NCI-H2196 (cell line): ENCODE results near the gene KCNK17.
"Not testable (repeated sequence)": the region's sequence is repeated elsewhere in the genome, so short reads cannot be mapped to it uniquely, and the experiment has no call there.

Source experiments
- DNase-seq: peaks from one replicate; lab custom pipeline; 2025; ENCODE audit not compliant: unreplicated experiment; lab: John Stamatoyannopoulos, UW

The KCNK17 gene

DNA sequence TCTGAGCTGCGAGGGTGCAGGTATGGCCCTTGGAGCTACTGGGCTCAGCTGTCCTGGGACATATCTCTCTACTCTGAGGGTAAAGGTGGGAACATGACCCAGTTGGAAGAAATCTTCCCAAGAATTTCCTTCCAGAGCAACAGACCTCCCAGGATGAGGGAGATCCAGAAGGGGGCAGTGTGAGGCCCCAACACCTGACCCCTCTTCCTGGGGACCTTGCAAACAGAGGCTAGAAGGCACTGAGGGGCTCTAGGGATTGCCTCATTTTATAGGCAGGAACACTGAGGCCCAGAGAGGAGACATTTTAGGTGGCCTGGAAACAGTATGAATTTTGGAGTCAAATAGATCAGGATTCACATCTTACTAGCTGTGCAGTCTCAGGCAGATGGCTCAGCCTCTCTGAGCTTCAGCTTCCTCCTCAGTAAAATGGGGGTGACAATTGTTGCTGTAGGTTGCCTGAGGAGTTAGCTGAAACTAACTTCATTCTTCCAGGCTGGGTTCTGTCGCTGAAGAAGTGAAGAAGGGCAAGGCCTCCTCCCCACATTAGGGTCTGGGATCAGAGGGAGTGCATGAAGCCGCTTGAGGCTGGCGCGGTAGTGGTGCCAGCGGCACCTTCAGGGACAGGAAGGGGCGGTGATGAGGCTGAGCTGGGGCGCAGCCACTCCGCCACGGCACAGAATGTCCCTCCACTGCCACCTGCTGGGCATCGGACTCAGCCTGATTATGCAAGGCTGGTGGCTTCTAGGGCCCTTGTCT lies 11.4 kb downstream of the KCNK17 start:
- peak; percentile 89 for DNase-seq

DNA sequence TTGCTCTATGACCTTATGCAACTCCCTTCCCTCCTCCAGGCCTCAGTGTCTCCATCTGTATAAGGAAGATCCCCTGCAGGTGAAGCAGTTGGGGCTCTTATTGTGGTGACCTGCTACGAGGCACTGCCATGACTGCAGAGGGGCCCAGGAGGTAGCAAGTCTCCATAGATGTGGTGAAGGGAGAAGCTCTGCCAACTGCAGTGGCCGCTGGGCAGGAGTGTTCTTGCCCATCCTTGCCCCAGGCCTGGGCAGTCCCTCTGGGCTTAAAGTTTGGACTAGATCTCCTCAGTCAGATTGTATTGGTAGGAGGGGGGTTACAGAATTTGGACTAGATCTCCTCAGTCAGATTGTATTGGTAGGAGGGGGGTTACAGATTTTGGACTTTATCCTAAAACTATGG lies 12.2 kb downstream of the KCNK17 start:
- no peak for DNase-seq

DNA sequence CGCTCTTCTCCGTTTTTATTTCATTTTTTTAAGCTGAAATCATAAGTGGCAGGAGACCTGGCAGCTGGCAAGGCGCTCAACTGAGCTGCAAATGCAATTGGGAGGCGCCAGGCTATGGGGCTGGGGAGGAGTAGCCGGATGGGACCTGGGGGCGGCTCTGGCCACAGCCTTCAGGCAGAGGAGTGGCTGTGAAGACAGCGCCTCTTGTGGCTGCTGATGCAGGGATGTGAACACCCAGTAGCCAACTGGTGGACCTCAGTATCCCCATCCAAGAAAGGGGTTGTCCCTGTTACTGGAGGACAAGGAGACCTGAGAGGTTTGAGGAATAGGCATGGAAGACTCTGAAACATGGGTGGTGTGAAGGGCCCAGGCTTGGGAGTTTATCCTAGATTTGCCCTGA lies 12.6 kb downstream of the KCNK17 start:
- DNase-seq: no peak

DNA sequence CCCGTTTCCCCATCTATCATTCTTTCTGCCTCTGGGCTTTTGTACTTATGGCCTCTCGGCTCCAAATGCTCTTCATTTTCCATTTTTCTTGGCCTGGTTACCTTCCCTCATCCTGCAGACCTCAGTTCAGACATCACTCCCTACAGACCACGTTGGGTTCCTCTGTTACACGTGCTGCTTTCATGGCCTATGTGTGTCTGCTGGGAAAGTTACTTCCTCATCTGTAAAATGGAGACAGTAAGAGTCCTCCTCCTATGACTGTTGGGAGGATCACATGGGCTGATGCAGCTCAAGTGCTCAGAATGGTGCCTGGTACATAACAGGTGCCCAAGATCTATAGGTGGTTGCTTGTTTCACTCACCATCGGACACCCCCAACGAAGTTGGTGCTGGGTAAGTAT lies 13.5 kb downstream of the KCNK17 start:
- no peak for DNase-seq

DNA sequence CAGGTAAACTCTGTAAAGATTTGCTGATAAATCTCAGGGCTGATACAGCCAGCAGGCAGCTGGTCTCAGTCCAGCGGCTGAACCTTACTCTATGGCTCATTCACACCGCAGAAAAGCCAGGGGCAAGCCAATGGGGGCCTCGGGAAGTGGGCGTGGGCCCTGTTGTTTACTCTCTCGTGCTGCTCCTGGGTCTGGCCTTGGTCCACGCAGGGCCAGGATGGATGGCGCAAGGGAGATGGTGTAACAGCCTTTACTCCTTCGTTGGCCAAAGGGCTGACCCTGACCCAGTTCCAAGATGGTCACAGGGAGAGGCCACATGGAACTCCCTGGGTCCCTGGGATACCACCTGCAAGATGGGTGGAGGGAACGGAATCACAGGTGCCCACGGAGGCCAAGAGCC lies 16.2 kb downstream of the KCNK17 start:
- DNase-seq: no peak

- DNase-seq: no peak
Measured at GRCh38 chr6:39296745-39297640, 17.2 kb downstream of the KCNK17 start.

DNA sequence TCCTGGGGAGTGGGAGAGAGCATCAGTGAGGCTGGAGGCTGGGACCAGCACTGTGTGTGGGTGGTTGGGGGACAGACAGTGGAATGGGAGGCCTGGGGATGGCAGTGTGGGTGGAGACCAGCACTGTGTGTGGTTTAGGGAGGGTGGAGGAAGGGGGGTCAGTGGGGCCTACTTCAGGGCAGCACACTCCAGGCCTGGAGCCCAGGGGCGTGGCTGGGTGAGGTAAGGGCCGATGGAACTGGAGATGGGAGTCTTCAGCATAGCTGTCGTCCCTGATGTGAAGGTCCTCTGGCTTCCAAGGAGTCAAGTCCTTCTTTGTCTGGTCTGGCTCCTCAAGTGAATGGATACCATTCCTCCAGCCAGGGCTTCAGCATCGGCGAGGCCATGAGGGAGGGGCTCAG lies 18.6 kb downstream of the KCNK17 start:
- DNase-seq: no peak

- DNase-seq: no peak
Measured at GRCh38 chr6:39294899-39295298, 19.3 kb downstream of the KCNK17 start.

GRCh38 chr6:39294133-39294532 lies 20.1 kb downstream of the KCNK17 start:
- DNase-seq: no peak

DNA sequence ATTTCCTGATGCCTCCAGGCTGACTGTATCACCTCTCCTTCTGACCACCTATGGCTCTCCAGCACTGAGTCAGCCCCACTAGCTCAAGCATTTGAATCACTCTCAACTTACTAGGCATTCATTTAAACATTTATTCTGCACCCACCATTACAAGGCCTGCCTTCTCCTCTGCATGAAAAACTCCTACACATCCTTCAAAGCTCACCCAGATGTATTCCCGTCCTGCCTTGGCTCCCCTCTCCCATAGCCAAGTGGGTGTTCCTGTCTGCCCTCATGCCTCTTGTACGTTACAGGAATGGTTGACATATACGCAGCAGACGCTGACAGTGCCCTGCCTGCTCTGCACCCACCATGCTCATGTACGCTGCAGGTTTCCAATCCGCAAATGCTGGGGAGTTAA lies 21.6 kb downstream of the KCNK17 start:
- no peak for DNase-seq

DNA sequence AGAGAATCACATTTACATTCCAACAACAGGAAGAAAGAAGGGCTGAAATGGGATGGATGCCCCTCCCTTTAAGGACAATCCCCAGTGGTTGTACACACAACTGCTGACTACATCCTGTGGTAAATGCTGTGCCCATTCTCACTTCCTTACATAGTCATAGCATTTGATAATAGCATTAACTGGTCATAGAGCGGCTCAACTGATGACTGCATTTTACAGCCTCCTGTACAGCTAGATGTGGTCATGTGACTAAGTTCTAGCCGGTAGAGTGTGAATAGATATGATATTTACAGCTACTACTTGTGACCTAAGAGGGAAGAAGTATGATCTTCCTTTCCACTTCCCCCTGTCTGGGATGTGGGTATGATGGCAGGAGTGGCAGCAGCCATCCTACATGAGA lies 24.7 kb downstream of the KCNK17 start:
- DNase-seq: no peak

DNA sequence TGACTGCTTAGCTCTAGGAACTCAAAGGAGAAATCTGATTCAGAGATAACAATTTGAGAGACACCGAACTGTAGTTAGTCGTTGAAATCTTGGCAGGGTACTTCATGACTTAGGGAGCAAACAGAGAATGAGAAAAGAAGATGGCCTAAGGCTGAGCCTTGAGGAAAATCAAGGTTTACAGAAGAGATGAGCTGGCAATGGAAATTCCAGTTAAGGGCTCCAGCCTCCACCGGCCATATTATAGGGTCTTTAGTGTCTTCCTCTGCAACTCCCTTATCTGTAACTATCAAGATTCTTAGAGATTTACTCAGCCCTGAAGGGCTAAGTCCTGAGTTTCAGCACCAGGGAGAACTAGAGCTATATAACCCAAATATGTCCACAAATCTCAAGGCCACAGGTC lies 26.6 kb downstream of the KCNK17 start:
- DNase-seq: no peak

GRCh38 chr6:39286596-39286995 lies 27.6 kb downstream of the KCNK17 start:
- not testable (repeated sequence) for DNase-seq

DNA sequence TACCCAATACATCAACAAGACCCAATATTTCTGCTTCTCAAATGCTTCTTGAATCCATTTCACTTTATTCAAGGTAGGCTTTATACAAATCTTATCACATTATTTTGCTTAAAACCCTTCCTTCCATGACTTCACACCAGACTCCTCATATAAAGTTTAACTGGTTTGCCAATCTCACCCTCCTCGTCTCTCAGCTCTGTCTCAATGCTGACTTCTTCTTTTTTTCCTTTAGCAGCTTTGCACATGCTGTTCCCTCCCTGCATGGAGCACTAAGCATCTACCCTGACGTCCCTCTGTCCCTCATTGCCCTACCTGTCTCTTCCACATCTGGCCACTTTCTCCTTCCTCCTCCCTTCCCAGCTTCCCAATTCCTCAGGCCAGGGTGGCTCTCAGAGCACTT lies 31.4 kb downstream of the KCNK17 start:
- DNase-seq: no peak

DNA sequence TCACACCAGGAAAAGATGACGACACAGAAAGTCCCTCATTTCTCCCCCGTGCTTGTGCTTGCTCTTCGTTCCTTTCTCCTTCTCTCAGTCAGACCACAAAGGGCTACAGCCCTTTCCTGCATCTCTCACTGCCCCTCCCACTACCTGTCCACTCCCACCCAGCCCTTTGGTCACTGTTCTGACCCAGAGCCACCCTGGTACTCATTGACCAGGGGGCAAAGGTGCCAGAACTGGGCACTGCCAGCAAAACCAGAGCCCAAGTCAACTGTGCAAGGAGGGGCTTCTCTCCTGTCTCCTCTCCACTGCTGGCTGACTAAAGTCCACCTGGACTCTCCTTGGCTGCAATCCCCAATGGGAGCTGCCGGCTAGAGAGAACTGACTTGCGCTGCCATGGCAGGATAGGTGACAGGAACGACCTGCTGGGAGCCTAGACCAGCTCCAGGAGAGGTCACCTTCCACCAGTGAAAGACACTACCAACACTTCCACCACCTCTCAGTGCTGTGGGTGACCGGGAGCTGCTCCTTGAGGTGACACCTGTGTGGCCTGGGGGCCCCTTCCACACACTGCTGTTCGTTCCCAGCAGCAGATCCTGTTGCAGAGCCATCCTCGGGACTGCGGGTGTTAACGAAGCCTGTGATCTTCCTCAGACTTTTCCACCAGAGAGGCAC lies 32.8 kb downstream of the KCNK17 start:
- DNase-seq: no peak

- DNase-seq: no peak
Measured at GRCh38 chr6:39280247-39280731, 33.9 kb downstream of the KCNK17 start.

GRCh38 chr6:39279539-39279938 lies 34.7 kb downstream of the KCNK17 start:
- DNase-seq: no peak

- no peak for DNase-seq
Measured at GRCh38 chr6:39276379-39276995, 37.7 kb downstream of the KCNK17 start.

DNA sequence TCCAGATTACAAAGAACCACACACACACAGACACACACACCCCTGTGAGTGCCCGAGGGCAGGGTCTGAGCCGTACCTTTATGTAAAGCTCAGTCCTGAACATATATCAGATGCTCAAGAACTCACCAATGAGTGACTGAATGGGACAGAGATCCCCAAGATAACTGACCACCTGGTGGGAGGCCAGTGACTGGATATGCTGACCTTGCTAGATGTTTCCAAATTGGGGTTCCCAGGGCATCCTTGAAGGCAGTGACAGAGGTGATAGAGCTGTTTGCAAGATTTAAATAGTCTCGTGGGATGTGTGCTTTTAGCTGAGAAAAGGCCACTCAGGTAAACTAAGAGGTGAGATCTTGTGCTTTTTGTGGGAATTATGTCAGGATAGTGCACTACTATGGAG lies 39.3 kb downstream of the KCNK17 start:
- no peak for DNase-seq

GRCh38 chr6:39274471-39274870 lies 39.7 kb downstream of the KCNK17 start:
- DNase-seq: no peak

GRCh38 chr6:39273406-39273821 lies 40.8 kb downstream of the KCNK17 start:
- no peak for DNase-seq
